WTC11 (cell line): ENCODE results near the gene PRSS23. TPM values are rescaled to one million over a fixed set of nuclear protein-coding genes. Genes with fewer than 3 reads are reported as not detected.

ENCODE experiments used
- ATAC-seq: fragments of 200-7000 bp; cut with Tn5 transposase; 2 replicates; pipeline ENCODE4 v1.10.0; 2021; ENCODE audit warnings: mild to moderate bottlenecking, moderate library complexity
- CTCF ChIA-PET: fragments of 300-600 bp; sonication (Branson Sonifier 250); formaldehyde crosslinking; loops from one replicate; lab custom pipeline; 2021; ENCODE audit warnings: antibody characterized with exemption; lab: Charles Lee
- POLR2A ChIA-PET: fragments of 350-600 bp; sonication (Branson Sonifier 250); formaldehyde crosslinking; loops from one replicate; lab custom pipeline; 2021; ENCODE audit warnings: antibody characterized with exemption; lab: Charles Lee
- DNase-seq: peaks from one replicate; pipeline ENCODE4 v3.0.0; 2021; ENCODE audit warnings: low spot score
- H3K27ac Mint-ChIP-seq: 2 replicates; pipeline ENCODE4 v1.8.0; 2021; ENCODE audit warnings: mixed read lengths
- H3K27me3 Mint-ChIP-seq: 2 replicates; pipeline ENCODE4 v1.8.0; 2021; ENCODE audit warnings: low read depth, mild to moderate bottlenecking, moderate library complexity, mixed read lengths
- H3K36me3 Mint-ChIP-seq: 2 replicates; pipeline ENCODE4 v1.8.0; 2021; ENCODE audit warnings: mixed read lengths
- H3K4me1 Mint-ChIP-seq: 2 replicates; pipeline ENCODE4 v1.8.0; 2022; ENCODE audit warnings: mixed read lengths
- H3K4me3 Mint-ChIP-seq: 2 replicates; pipeline ENCODE4 v1.8.0; 2021; ENCODE audit warnings: mild to moderate bottlenecking, moderate library complexity, mixed read lengths
- H3K9me3 Mint-ChIP-seq: 2 replicates; pipeline ENCODE4 v1.8.0; 2021; ENCODE audit warnings: mixed read lengths
- AR ChIP-seq: fragments of 250-450 bp; sonication (Bioruptor Pico); IDR thresholded peaks from 2 replicates; pipeline ENCODE4 v1.9.0; 2021; ENCODE audit warnings: mild to moderate bottlenecking
- ATF6 ChIP-seq: sonication (generic); formaldehyde crosslinking; IDR thresholded peaks from 2 replicates; pipeline ENCODE4 v1.8.1; 2023; ENCODE audit warnings: mild to moderate bottlenecking, missing genetic modification reagents
- CBFB ChIP-seq: sonication (generic); formaldehyde crosslinking; IDR thresholded peaks from 2 replicates; pipeline ENCODE4 v1.8.1; 2022; ENCODE audit warnings: mild to moderate bottlenecking, low read depth, missing genetic modification reagents
- CTCF ChIP-seq: fragments of 200-600 bp; IDR thresholded peaks from 2 replicates; pipeline ENCODE4 v1.8.0; 2022; ENCODE audit warnings: antibody characterized with exemption
- E2F1 ChIP-seq: sonication (generic); formaldehyde crosslinking; IDR thresholded peaks from 2 replicates; pipeline ENCODE4 v1.8.0; 2022; ENCODE audit warnings: mild to moderate bottlenecking, missing genetic modification reagents
- GABPB1 ChIP-seq: sonication (generic); formaldehyde crosslinking; IDR thresholded peaks from 2 replicates; pipeline ENCODE4 v1.8.1; 2023; ENCODE audit warnings: mild to moderate bottlenecking, missing genetic modification reagents
- HMGA2 ChIP-seq: fragments of 250-450 bp; sonication (Bioruptor Pico); IDR thresholded peaks from 2 replicates; pipeline ENCODE4 v1.4.0; 2021; ENCODE audit warnings: mild to moderate bottlenecking, moderate library complexity
- JAZF1 ChIP-seq: fragments of 250-450 bp; sonication (Bioruptor Pico); IDR thresholded peaks from 2 replicates; pipeline ENCODE4 v1.9.0; 2021; ENCODE audit warnings: moderate library complexity, mild to moderate bottlenecking, inconsistent platforms
- MAX ChIP-seq: sonication (generic); formaldehyde crosslinking; IDR thresholded peaks from 2 replicates; pipeline ENCODE4 v1.8.0; 2022; ENCODE audit warnings: mild to moderate bottlenecking, missing genetic modification reagents
- MLX ChIP-seq: sonication (generic); formaldehyde crosslinking; IDR thresholded peaks from 2 replicates; pipeline ENCODE4 v1.8.1; 2023; ENCODE audit warnings: mild to moderate bottlenecking, missing genetic modification reagents, moderate library complexity
- MXD4 ChIP-seq: fragments of 250-450 bp; sonication (Bioruptor Pico); IDR thresholded peaks from 2 replicates; pipeline ENCODE4 v1.8.0; 2021; ENCODE audit warnings: mild to moderate bottlenecking, moderate library complexity, borderline replicate concordance
- NFATC4 ChIP-seq: fragments of 250-450 bp; sonication (Bioruptor Pico); IDR thresholded peaks from 2 replicates; pipeline ENCODE4 v1.9.0; 2021; ENCODE audit warnings: mild to moderate bottlenecking
- NFYB ChIP-seq: sonication (generic); formaldehyde crosslinking; conservative IDR thresholded peaks from 2 replicates; pipeline ENCODE4 v1.8.0; 2022; ENCODE audit warnings: low read depth, missing genetic modification reagents
- NR3C1 ChIP-seq: sonication (generic); formaldehyde crosslinking; conservative IDR thresholded peaks from 2 replicates; pipeline ENCODE4 v1.8.1; 2023; ENCODE audit warnings: low read depth, mild to moderate bottlenecking, missing genetic modification reagents
- PREB ChIP-seq: sonication (generic); formaldehyde crosslinking; IDR thresholded peaks from 2 replicates; pipeline ENCODE4 v1.8.1; 2022; ENCODE audit warnings: mild to moderate bottlenecking, missing genetic modification reagents, moderate library complexity, borderline replicate concordance
- PRRX2 ChIP-seq: fragments of 250-450 bp; sonication (Bioruptor Pico); IDR thresholded peaks from 2 replicates; pipeline ENCODE4 v1.8.0; 2021; ENCODE audit warnings: mild to moderate bottlenecking
- RELA ChIP-seq: sonication (generic); formaldehyde crosslinking; IDR thresholded peaks from 2 replicates; pipeline ENCODE4 v1.8.1; 2022; ENCODE audit warnings: missing genetic modification reagents, mild to moderate bottlenecking, borderline replicate concordance
- SOX15 ChIP-seq: fragments of 250-450 bp; sonication (Bioruptor Pico); IDR thresholded peaks from 2 replicates; pipeline ENCODE4 v1.9.0; 2021; ENCODE audit warnings: mild to moderate bottlenecking
- TEAD4 ChIP-seq: sonication (generic); formaldehyde crosslinking; IDR thresholded peaks from 2 replicates; pipeline ENCODE4 v1.8.0; 2022; ENCODE audit warnings: mild to moderate bottlenecking, missing genetic modification reagents
- TP53 ChIP-seq: sonication (generic); formaldehyde crosslinking; IDR thresholded peaks from 2 replicates; pipeline ENCODE4 v1.8.1; 2023; ENCODE audit warnings: mild to moderate bottlenecking, missing genetic modification reagents
- ZBTB21 ChIP-seq: sonication (generic); formaldehyde crosslinking; IDR thresholded peaks from 2 replicates; pipeline ENCODE4 v1.8.1; 2023; ENCODE audit warnings: mild to moderate bottlenecking, missing genetic modification reagents, borderline replicate concordance
- ZNF416 ChIP-seq: fragments of 250-450 bp; sonication (Bioruptor Pico); IDR thresholded peaks from 2 replicates; pipeline ENCODE4 v1.9.0; 2021; ENCODE audit warnings: mild to moderate bottlenecking, inconsistent platforms
- ZNF671 ChIP-seq: fragments of 250-450 bp; sonication (Bioruptor Pico); IDR thresholded peaks from 2 replicates; pipeline ENCODE4 v1.8.0; 2021; ENCODE audit warnings: mild to moderate bottlenecking
- total RNA-seq: library from RNA; stranded (reverse); gene quantifications from 3 replicates; pipeline ENCODE4 v1.2.3, GENCODE V29; 2021

The PRSS23 gene
- total RNA-seq, 1 experiment from 2014 or later: 4.2 TPM

- Mint-ChIP-seq H3K4me3 (no peak overlapping the region), H3K27me3 (peaks cover 3% of the 10 kb centered on the region; the same call in 1 of the 2 replicates), H3K27ac (no peak overlapping the region), H3K9me3 (no peaks in the 10 kb centered on the region), H3K4me1 (no peaks in the 10 kb centered on the region), H3K36me3 (no peaks in the 10 kb centered on the region)
- POLR2A ChIA-PET: no interaction called here
- ATAC-seq (no peak), DNase-seq (no peak)
- CTCF ChIA-PET: interaction anchor here (1.6 to 1.7 kb wide), 2 partner anchors 10 to 183 kb away, joined by 5 to 7 read pairs; no protein-coding TSS in a partner anchor
- TF ChIP-seq MAX (CRISPR knock-in tag) (no peak), PRRX2 (CRISPR knock-in tag) (no peak), PREB (no peak), GABPB1 (no peak), NFYB (CRISPR knock-in tag) (no peak), SOX15 (no peak), RELA (CRISPR knock-in tag) (no peak), MLX (no peak)
Measured at GRCh38 chr11:86790867-86791849, 9.2 kb upstream of the PRSS23 start.

- CTCF ChIA-PET: interaction anchor here (1.6 to 1.7 kb wide), 2 partner anchors 11 to 184 kb away, joined by 5 to 7 read pairs; no protein-coding TSS in a partner anchor
- no peak for ATAC-seq
Measured at GRCh38 chr11:86792150-86792549, 8.2 kb upstream of the PRSS23 start.

More at GRCh38 chr11:86792150-86792549, 8.2 kb upstream of the PRSS23 start:
- TF ChIP-seq ZNF671 (no peak), AR (CRISPR knock-in tag) (no peak), E2F1 (CRISPR knock-in tag) (no peak), NFATC4 (CRISPR knock-in tag) (no peak), TP53 (CRISPR knock-in tag) (no peak), GABPB1 (no peak), ZBTB21 (CRISPR knock-in tag) (no peak), MXD4 (CRISPR knock-in tag) (no peak), CBFB (CRISPR knock-in tag) (no peak), JAZF1 (CRISPR knock-in tag) (no peak), ZNF416 (no peak), TEAD4 (CRISPR knock-in tag) (no peak), CTCF (no peak), ATF6 (CRISPR knock-in tag) (no peak), NR3C1 (no peak), HMGA2 (CRISPR knock-in tag) (no peak)
- DNase-seq: no peak
- Mint-ChIP-seq H3K27me3 (peaks cover 3% of the 10 kb centered on the region; the same call in 1 of the 2 replicates), H3K27ac (no peak overlapping the region), H3K4me1 (no peaks in the 10 kb centered on the region), H3K36me3 (no peaks in the 10 kb centered on the region), H3K9me3 (no peaks in the 10 kb centered on the region), H3K4me3 (no peak overlapping the region)
- POLR2A ChIA-PET: no interaction called here
